SK-N-SH (cell line): ENCODE measurements around the gene ATG2B. TPM values are rescaled to one million over a fixed set of nuclear protein-coding genes. Genes with fewer than 3 reads are reported as not detected.

Source experiments
- CTCF ChIA-PET: fragments of 300-600, 350-600 bp; formaldehyde crosslinking; extraction: SDS; loops from one replicate; lab custom pipeline; 2021; lab: Yijun Ruan, JAX
- POLR2A ChIA-PET: fragments of 350-600 bp; sonication (Branson Sonifier 250); formaldehyde crosslinking; extraction: SDS; loops from one replicate; lab custom pipeline; 2020; ENCODE audit warnings: antibody characterized with exemption, inconsistent platforms; lab: Yijun Ruan, JAX
- DNase-seq: peaks from one replicate; pipeline ENCODE4 v3.0.0; 2012
- H2AFZ ChIP-seq: fragments of 200-600 bp; sonication (generic); 2 replicates; pipeline ENCODE4 v1.8.1; 2016; ENCODE audit warnings: antibody characterized with exemption, mild to moderate bottlenecking, low read depth
- H3F3A ChIP-seq: fragments of 200-600 bp; sonication (generic); replicated peaks from 2 replicates; pipeline ENCODE3; 2016; ENCODE audit warnings: antibody characterized with exemption, mild to moderate bottlenecking; ENCODE audit not compliant: insufficient read depth
- H3K27ac ChIP-seq, 2 experiments: fragments of 200-500 bp in 1 of 2; fragments of 200-600 bp in 1 of 2; sonication (Bioruptor generic) in 1 of 2; sonication (generic), shearing (Covaris generic) in 1 of 2; 2 replicates each; pipeline versions ENCODE4 v1.5.1 to v1.6.1; 2014 to 2016; ENCODE audit warnings: low read depth in 2 of 2, inconsistent platforms in 1 of 2, low read length in 1 of 2, mild to moderate bottlenecking in 1 of 2, mixed read lengths in 1 of 2
- H3K27me3 ChIP-seq: fragments of 200-600 bp; sonication (generic), shearing (Covaris generic); 2 replicates; pipeline ENCODE4 v1.6.1; 2016; ENCODE audit warnings: mixed run types; ENCODE audit not compliant: insufficient read depth
- H3K36me3 ChIP-seq, 2 experiments: fragments of 200-500 bp in 1 of 2; fragments of 200-600 bp in 1 of 2; sonication (Bioruptor generic) in 1 of 2; sonication (generic) in 1 of 2; replicated peaks in 1 of 2; 2 replicates each; pipeline versions ENCODE3 to v1.5.1; 2014 to 2016; ENCODE audit warnings: low read length in 1 of 2, mild to moderate bottlenecking in 1 of 2; ENCODE audit not compliant: insufficient read depth in 2 of 2, control insufficient read depth in 1 of 2
- H3K4me1 ChIP-seq, 2 experiments: fragments of 200-500 bp in 1 of 2; fragments of 200-600 bp in 1 of 2; sonication (Bioruptor generic) in 1 of 2; sonication (generic), shearing (Covaris generic) in 1 of 2; 2 replicates each; pipeline versions ENCODE4 v1.5.1 to v1.6.1; 2014 to 2016; ENCODE audit warnings: low read depth in 1 of 2, low read length in 1 of 2, mixed run types in 1 of 2; ENCODE audit not compliant: insufficient read depth in 2 of 2, control insufficient read depth in 1 of 2
- H3K4me2 ChIP-seq: fragments of 200-600 bp; sonication (generic), shearing (Covaris generic); 2 replicates; pipeline ENCODE4 v1.6.1; 2017; ENCODE audit warnings: mixed run types
- H3K4me3 ChIP-seq, 2 experiments: fragments of 200-500 bp in 1 of 2; fragments of 200-600 bp in 1 of 2; sonication (Bioruptor generic) in 1 of 2; sonication (generic), shearing (Covaris generic) in 1 of 2; 2 replicates each; pipeline versions ENCODE4 v1.5.1 to v1.8.1; 2014 to 2016; ENCODE audit warnings: low read depth in 2 of 2, inconsistent platforms in 1 of 2, low read length in 1 of 2, mild to moderate bottlenecking in 1 of 2, mixed read lengths in 1 of 2, moderate library complexity in 1 of 2
- H3K79me2 ChIP-seq: fragments of 200-600 bp; sonication (generic); 2 replicates; pipeline ENCODE4 v1.8.1; 2017; ENCODE audit warnings: mild to moderate bottlenecking; ENCODE audit not compliant: insufficient read depth
- H3K9ac ChIP-seq: fragments of 200-600 bp; sonication (generic); 2 replicates; pipeline ENCODE4 v1.6.1; 2017; ENCODE audit warnings: mixed run types
- H3K9me2 ChIP-seq: fragments of 200-600 bp; sonication (generic); 2 replicates; pipeline ENCODE4 v1.6.1; 2017; ENCODE audit warnings: mixed run types
- H3K9me3 ChIP-seq: fragments of 200-600 bp; sonication (generic); 2 replicates; pipeline ENCODE4 v1.6.1; 2017; ENCODE audit warnings: mixed run types, mild to moderate bottlenecking, moderate library complexity
- H4K20me1 ChIP-seq: fragments of 200-600 bp; sonication (generic); 2 replicates; pipeline ENCODE4 v1.6.1; 2017; ENCODE audit warnings: mild to moderate bottlenecking, mixed run types; ENCODE audit not compliant: insufficient read depth
- ELF1 ChIP-seq: IDR thresholded peaks from 2 replicates; pipeline ENCODE4 v1.4.0; 2012
- FOXM1 ChIP-seq: IDR thresholded peaks from 2 replicates; pipeline ENCODE4 v1.4.0; 2012; ENCODE audit warnings: low read depth, mild to moderate bottlenecking
- IRF3 ChIP-seq: fragments of 150-350 bp; IDR thresholded peaks from 2 replicates; pipeline ENCODE4 v1.6.1; 2016; ENCODE audit warnings: mild to moderate bottlenecking, low read depth, low read length
- PBX3 ChIP-seq: IDR thresholded peaks from 2 replicates; pipeline ENCODE4; 2012
- SIN3A ChIP-seq: IDR thresholded peaks from 2 replicates; pipeline ENCODE4 v1.6.1; 2012; ENCODE audit warnings: low read depth, mild to moderate bottlenecking, low read length, moderate library complexity, borderline replicate concordance
- TAF1 ChIP-seq: IDR thresholded peaks from 2 replicates; pipeline ENCODE4 v1.6.1; 2012; ENCODE audit warnings: low read depth, mild to moderate bottlenecking, low read length, moderate library complexity, borderline replicate concordance
- TEAD4 ChIP-seq: IDR thresholded peaks from 2 replicates; pipeline ENCODE4 v1.4.0; 2012; ENCODE audit warnings: mild to moderate bottlenecking, borderline replicate concordance; ENCODE audit not compliant: insufficient read depth
- YY1 ChIP-seq: IDR thresholded peaks from 2 replicates; pipeline ENCODE4 v1.4.0; 2012; ENCODE audit warnings: low read depth, mild to moderate bottlenecking
- WGBS: methylation state at CpG from one replicate; pipeline ENCODE4 v1.1.6; 2017; ENCODE audit warnings: low lambda C conversion rate; 5-methylcytosine and 5-hydroxymethylcytosine counted together
- polyA plus RNA-seq, 3 experiments: library from polyadenylated mRNA; depleted of rRNA; stranded (reverse); fragments of >200 nt; gene quantifications; 2 replicates each; pipeline ENCODE4 v1.2.3, GENCODE V29; 2012

ATG2B gene
- polyA plus RNA-seq, 1 of the 3 experiments (the other 2 are of a cell fraction), result 5.8 TPM

- no peaks in the 10 kb centered on the region for H3K9me2 ChIP-seq
- no peaks in the 10 kb centered on the region for H4K20me1 ChIP-seq
- no peak overlapping the region for H3K27ac ChIP-seq
- ChIA-PET CTCF (interaction anchor here (1.3 kb wide), 1 partner anchor 242 kb away, joined by 3 read pairs; no protein-coding TSS in a partner anchor), POLR2A (interaction anchor here (0.8 kb wide), 1 partner anchor 27 kb away, joined by 3 read pairs; no protein-coding TSS in a partner anchor)
- DNase-seq, result no peak
- peaks cover 0 to 2% of the 10 kb centered on the region in 2 experiments; a peak in 1 of 4 replicates for H3K4me1 ChIP-seq
- TF ChIP-seq TAF1 (no peak), YY1 (no peak), IRF3 (no peak)
- peaks cover 17% of the 10 kb centered on the region for H3F3A ChIP-seq
- no peaks in the 10 kb centered on the region for H3K27me3 ChIP-seq
- no peak overlapping the region for H3K4me2 ChIP-seq
- 87% methylated on average over 13 of the region's 18 CpGs for WGBS
- no peak overlapping the region for H2AFZ ChIP-seq
- H3K9me3 ChIP-seq, result no peaks in the 10 kb centered on the region
- H3K9ac ChIP-seq, result no peak overlapping the region
- no peak overlapping the region for H3K4me3 ChIP-seq
- H3K36me3 ChIP-seq, result peaks cover 0 to 5% of the 10 kb centered on the region in 2 experiments
- H3K79me2 ChIP-seq, result no peaks in the 10 kb centered on the region
Measured at GRCh38 chr14:96240641-96241040, 122.5 kb downstream of the ATG2B start.

GRCh38 chr14:96239711-96240141 is 123.4 kb downstream of the ATG2B start:
- peaks cover 0 to 5% of the 10 kb centered on the region in 2 experiments for H3K36me3 ChIP-seq
- no peaks in the 10 kb centered on the region for H3K79me2 ChIP-seq
- no peak overlapping the region for H3K4me2 ChIP-seq
- TF ChIP-seq FOXM1 (no peak), PBX3 (no peak)
- no peak overlapping the region for H3K4me3 ChIP-seq
- H3K9me3 ChIP-seq, result no peaks in the 10 kb centered on the region
- no peaks in the 10 kb centered on the region for H4K20me1 ChIP-seq
- no peak overlapping the region for H2AFZ ChIP-seq
- ChIA-PET POLR2A (no interaction called here), CTCF (no interaction called here)
- 83% methylated on average over 9 of the region's 9 CpGs for WGBS
- H3K4me1 ChIP-seq, result peaks cover 0 to 2% of the 10 kb centered on the region in 2 experiments; a peak in 1 of 4 replicates
- H3K9ac ChIP-seq, result no peak overlapping the region
- no peaks in the 10 kb centered on the region for H3K27me3 ChIP-seq
- H3K27ac ChIP-seq, result no peak overlapping the region
- peaks cover 8% of the 10 kb centered on the region for H3F3A ChIP-seq
- DNase-seq, result no peak
- no peaks in the 10 kb centered on the region for H3K9me2 ChIP-seq

GRCh38 chr14:96238676-96239265 is 124.4 kb downstream of the ATG2B start:
- H4K20me1 ChIP-seq, result no peaks in the 10 kb centered on the region
- no peaks in the 10 kb centered on the region for H3K79me2 ChIP-seq
- peaks cover 7% of the 10 kb centered on the region for H3F3A ChIP-seq
- H3K36me3 ChIP-seq, result peaks cover 0 to 5% of the 10 kb centered on the region in 2 experiments
- TF ChIP-seq TEAD4, result no peak
- TF ChIP-seq IRF3, result no peak
- TF ChIP-seq SIN3A, result no peak
- TF ChIP-seq ELF1, result no peak
- no peaks in the 10 kb centered on the region for H3K9me3 ChIP-seq
- no peak for DNase-seq
- 72% methylated on average over 6 of the region's 7 CpGs for WGBS
- H3K9me2 ChIP-seq, result no peaks in the 10 kb centered on the region
- H3K27me3 ChIP-seq, result no peaks in the 10 kb centered on the region
- no peak overlapping the region for H2AFZ ChIP-seq
- H3K4me1 ChIP-seq, result peaks cover 0 to 1% of the 10 kb centered on the region in 2 experiments; a peak in 1 of 4 replicates
- no peak overlapping the region for H3K27ac ChIP-seq
- no peak overlapping the region for H3K4me3 ChIP-seq
- H3K9ac ChIP-seq, result no peak overlapping the region
- ChIA-PET CTCF (interaction anchor here (1.0 kb wide), 1 partner anchor 9 kb away, joined by 3 read pairs; no protein-coding TSS in a partner anchor), POLR2A (no interaction called here)
- no peak overlapping the region for H3K4me2 ChIP-seq
